GM13976 (cell line): ENCODE measurements around the gene NRG3.

Experiments
- DNase-seq: peaks from one replicate; pipeline ENCODE4 v3.0.0; 2012; ENCODE audit warnings: low spot score
- in situ Hi-C: fragments of 300-500 bp; cut with MboI; formaldehyde crosslinking; loops from one replicate; pipeline ENCODE4 v1.12.0; 2022; ENCODE audit warnings: low sequenced_read_pairs, mixed read lengths, inconsistent platforms; ENCODE audit not compliant: unreplicated experiment
- TF ChIP-seq, protein P1 (sequence below): IDR thresholded peaks from 2 replicates; pipeline ENCODE4 v1.5.1; 2012; ENCODE audit warnings: borderline replicate concordance, mild to moderate bottlenecking; ENCODE audit not compliant: insufficient read depth; ENCODE audit errors: extremely low read depth, missing control alignments, control extremely low read depth

The NRG3 gene

DNA sequence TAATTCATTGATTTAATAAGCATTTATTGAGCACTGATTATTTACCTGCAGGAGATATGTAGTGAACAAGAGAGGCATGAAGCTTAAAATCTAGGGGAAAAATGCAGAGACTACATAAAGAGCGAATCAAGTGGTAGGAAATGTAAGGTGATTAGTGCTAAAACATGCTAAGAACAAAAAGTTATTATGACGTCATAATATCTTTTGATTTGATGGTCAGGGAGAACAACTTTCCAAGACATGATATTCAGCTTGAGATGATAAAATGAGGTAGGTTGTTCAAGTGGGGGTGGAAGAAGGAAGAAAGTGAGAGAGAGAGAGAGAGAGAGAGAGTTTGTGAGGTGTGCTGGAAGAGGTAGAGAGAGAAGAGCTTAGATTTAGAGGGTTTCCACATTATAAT lies 317.7 kb downstream of the NRG3 start:
- TF ChIP-seq, protein P1, sequence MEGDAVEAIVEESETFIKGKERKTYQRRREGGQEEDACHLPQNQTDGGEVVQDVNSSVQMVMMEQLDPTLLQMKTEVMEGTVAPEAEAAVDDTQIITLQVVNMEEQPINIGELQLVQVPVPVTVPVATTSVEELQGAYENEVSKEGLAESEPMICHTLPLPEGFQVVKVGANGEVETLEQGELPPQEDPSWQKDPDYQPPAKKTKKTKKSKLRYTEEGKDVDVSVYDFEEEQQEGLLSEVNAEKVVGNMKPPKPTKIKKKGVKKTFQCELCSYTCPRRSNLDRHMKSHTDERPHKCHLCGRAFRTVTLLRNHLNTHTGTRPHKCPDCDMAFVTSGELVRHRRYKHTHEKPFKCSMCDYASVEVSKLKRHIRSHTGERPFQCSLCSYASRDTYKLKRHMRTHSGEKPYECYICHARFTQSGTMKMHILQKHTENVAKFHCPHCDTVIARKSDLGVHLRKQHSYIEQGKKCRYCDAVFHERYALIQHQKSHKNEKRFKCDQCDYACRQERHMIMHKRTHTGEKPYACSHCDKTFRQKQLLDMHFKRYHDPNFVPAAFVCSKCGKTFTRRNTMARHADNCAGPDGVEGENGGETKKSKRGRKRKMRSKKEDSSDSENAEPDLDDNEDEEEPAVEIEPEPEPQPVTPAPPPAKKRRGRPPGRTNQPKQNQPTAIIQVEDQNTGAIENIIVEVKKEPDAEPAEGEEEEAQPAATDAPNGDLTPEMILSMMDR: no peak
- no peak for DNase-seq
- in situ Hi-C loops: no loop called here

DNA sequence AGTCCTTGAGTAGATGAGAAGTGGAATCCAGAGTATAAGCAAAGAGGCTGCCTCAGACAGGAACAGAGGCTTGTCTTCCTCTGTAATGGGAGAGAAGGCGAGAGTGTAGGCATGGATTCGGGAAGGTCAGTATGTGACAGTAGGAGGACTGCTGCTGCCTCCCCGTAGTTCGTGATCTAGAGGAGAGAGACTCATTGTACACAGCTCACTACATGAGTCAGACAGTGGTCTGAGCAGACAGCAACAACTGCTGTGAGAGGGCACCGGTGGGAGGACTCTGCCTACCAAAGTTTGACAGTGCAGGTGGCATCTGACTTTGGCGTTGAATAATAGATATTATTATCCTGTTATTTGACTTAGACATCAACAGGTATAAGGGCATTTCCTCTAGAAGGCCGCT lies 319.4 kb downstream of the NRG3 start:
- TF ChIP-seq, protein P1: no peak
- DNase-seq: no peak
- in situ Hi-C loops: no loop called here

DNA sequence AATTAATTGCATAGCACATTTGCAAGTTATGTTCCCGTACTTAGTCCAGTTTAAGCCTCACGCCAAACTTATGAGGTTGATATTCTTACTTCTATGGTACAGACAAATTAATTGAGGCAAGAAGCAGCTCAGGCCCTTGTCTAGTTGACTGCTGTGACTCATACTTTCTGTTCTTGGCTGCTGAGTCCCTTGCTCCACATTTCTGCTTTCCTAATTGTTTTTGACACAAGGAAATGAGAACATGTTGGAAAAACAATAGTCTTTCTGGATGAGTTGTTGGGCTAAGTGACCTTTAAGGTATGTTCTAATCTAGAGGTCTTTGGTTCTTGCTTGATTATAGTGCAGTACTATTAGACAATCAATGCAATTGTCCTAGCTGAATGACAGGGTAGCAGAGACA lies 331.8 kb downstream of the NRG3 start:
- DNase-seq: no peak
- in situ Hi-C loops: no loop called here
- TF ChIP-seq, protein P1: no peak

DNA sequence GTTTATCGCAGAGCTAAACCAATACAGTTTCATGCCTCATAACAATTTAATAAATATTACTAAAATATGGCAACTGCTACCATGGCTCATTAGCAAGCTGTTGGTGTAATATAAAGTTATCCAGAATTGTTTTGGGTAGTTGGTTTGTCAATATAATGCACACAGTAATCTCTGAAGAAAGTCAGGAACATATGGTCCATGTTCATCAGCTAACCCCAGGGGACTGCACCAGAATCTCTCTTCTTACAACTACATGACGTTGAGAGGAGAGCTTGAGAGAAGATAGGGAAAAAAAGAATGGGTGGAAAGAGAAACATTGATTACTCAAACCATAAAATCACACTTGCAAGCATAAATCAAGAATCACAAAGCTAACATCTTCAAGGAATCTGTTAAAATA lies 333.7 kb downstream of the NRG3 start:
- DNase-seq: no peak
- TF ChIP-seq, protein P1: no peak
- in situ Hi-C loops: no loop called here

DNA sequence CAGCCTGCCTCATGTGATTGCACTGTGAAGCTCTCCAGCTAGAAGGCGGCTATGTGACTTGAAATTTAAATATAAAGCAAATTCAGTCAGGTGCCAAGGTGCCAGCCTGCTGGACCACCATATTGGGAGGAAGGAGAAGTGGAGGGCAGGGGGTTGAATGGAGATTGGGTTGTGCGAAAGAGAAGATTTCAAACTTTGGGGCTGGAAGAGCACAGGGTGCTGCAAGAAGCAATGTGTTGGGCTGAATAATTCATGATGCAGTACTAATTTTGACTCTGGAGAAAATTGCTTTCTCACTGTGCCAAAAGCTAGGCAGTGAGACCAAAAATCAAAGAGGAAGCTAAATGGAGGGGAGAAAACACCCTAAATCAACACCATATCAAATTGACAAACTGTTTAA lies 335.3 kb downstream of the NRG3 start:
- DNase-seq: no peak
- TF ChIP-seq, protein P1: no peak
- in situ Hi-C loops: no loop called here

DNA sequence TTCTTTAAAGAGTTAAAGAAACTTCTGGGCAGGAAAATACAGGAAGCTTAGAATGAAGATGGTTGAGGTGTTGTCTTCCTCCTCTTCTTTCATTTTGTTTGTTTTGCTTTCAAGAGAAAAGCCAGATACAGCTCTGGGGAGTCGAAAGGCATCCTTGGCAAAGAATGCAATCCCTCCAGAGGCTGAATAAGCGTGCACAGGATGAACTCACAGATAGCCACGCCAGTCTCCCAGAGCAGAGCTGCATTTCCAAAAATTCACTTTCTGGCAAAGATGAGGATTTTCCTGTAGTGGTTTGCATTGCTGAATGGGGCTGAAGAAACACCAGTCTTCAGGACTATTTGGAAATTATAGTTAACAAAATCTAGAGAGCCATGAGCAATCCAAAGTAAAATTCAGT lies 336.4 kb downstream of the NRG3 start:
- TF ChIP-seq, protein P1: no peak
- no peak for DNase-seq
- in situ Hi-C loops: no loop called here

DNA sequence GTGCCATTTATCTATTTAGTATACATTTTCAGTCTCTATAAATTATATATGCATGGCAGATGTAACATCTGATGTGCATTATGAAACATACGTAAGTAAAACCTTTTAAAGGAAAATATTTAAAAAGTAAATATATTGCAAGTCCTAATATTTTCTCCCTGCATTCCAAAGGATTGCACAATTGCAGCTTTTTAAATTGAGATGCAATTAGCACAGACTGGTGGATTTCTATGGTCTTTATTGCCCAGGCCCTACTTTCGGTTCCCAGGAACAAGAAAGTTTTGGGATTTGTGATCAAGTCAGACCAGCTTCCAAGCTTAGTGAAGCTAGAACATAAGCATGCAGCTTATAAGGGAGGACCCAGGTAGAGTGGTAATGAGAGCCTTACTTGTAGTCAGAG lies 337.8 kb downstream of the NRG3 start:
- no peak for DNase-seq
- in situ Hi-C loops: no loop called here
- TF ChIP-seq, protein P1: no peak
